Mesodermal cell (in vitro differentiated cells): ENCODE measurements around the gene FAM151A. TPM values are rescaled to one million over a fixed set of nuclear protein-coding genes. Genes with fewer than 3 reads are reported as not detected.

Experiments
- H3K27ac ChIP-seq: 2 replicates; pipeline ENCODE4 v1.7.0; 2013; ENCODE audit warnings: mild to moderate bottlenecking, low read depth, low read length, moderate library complexity; ENCODE audit not compliant: severe bottlenecking
- H3K36me3 ChIP-seq: 2 replicates; pipeline ENCODE4 v1.7.1; 2013; ENCODE audit warnings: mild to moderate bottlenecking, low read length, moderate library complexity; ENCODE audit not compliant: control insufficient read depth, insufficient read depth
- H3K4me1 ChIP-seq: one replicate; pipeline ENCODE4 v1.7.1; 2013; ENCODE audit warnings: mild to moderate bottlenecking, low read length; ENCODE audit not compliant: insufficient read depth, control insufficient read depth, poor library complexity, severe bottlenecking
- H3K4me3 ChIP-seq: 2 replicates; pipeline ENCODE4 v1.7.0; 2013; ENCODE audit warnings: low read length, control low read depth, mild to moderate bottlenecking; ENCODE audit not compliant: insufficient read depth, poor library complexity, severe bottlenecking; ENCODE audit errors: extremely low read depth
- H3K9me3 ChIP-seq: 2 replicates; pipeline ENCODE4 v1.7.1; 2013; ENCODE audit warnings: mild to moderate bottlenecking, low read length, moderate library complexity; ENCODE audit not compliant: control insufficient read depth
- WGBS, 2 experiments: methylation state at CpG; one replicate each; pipeline ENCODE4 v1.1.5; 2013; ENCODE audit warnings: missing lambda C conversion rate in 2 of 2; ENCODE audit not compliant: insufficient coverage in 2 of 2; 5-methylcytosine and 5-hydroxymethylcytosine counted together
- polyA plus RNA-seq, 2 experiments: library from polyadenylated mRNA; stranded (reverse); fragments of 50-300 nt; gene quantifications; one replicate each; pipeline ENCODE4 v1.2.3, GENCODE V29; 2013

FAM151A gene
- polyA plus RNA-seq (2013, experiment 1 of 2), result not detected
- not detected for polyA plus RNA-seq (2013, experiment 2 of 2)

DNA sequence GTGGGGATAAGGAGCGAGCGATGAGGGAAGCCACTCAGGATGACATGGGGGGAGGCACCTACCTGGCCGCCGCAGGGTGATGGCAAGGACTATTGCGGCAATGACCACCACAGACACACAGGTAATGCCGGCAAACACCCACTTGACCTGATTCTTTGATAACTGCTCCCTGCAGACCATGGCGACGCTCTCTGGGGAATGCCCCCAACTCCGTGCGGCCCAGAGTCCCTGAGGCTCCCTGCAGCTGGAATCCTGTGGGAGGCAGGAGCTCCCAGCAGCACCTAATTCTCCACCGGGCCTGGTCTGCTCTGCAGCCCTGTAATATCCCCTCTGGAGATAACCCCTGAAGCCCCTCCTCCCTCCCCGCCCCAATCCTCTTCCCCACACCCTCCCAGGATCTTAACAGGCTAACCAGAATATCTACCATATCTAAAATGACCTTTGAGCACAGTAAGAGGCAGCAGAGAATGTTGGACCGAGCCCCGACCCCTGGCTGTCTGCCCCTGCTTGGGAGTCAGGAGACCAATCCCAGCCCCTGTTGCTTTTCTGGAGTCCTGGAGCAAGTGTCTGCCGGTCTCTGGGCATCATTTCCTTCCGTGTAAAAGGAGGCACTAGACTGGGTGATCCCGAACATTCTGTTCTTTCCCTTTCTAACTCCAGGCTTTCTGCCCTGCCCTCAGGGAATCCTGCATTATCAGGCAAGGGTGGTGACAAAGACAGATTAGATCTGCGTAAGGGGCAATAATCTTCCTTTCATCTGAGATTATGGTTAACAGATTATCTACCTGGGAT lies at the start of gene FAM151A:
FAM151A (minus strand) TSS at position 310 of the 792 bp plus-strand sequence; CDS start at position 180, 130 bp downstream.
- no peaks in the 10 kb centered on the region for H3K9me3 ChIP-seq
- no peak within 1 kb of the TSS for H3K27ac ChIP-seq
- H3K36me3 ChIP-seq, result no peaks in the 10 kb centered on the region
- H3K4me3 ChIP-seq, result no peak within 1 kb of the TSS
- 85 to 94% methylated on average over 10 to 15 of the region's 18 CpGs for WGBS, 2 experiments
- no peaks in the 10 kb centered on the region for H3K4me1 ChIP-seq

DNA sequence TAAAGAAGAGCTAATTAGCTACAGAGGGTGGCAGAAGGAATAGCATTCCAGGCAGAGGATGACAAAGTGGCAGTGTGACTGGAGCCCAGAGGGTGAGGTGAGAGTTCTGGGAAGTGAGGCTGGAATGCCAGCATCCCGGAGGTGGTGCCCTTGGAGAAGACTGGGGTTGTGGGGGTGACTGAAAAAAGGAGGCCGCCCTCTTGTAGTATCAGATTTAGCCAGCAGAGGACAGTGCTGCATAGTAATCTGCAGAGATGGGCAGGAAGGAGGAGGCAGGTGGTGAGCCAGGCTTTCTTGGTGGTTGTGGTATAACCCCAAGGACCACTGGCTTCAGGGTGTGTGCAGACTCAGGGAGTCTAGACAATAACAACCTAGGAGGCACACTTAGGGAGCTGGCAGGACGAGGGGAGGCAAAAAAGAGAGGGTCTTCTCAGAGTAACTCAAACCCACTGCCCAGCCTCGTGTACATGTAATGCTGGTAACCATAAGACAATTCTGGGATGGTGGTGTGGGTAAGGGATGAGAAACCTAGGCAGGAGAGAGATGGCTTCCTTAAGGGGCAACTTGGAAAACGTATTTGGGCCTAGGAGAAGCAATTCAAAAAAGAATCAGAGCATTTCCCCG lies 48.8 kb upstream of the FAM151A start:
- WGBS, 2 experiments, result 26 to 44% methylated on average over 4 to 6 of the region's 6 CpGs
- Histone ChIP-seq H3K36me3 (no peaks in the 10 kb centered on the region), H3K9me3 (no peaks in the 10 kb centered on the region), H3K4me1 (no peaks in the 10 kb centered on the region), H3K27ac (no peak overlapping the region), H3K4me3 (no peak overlapping the region)

GRCh38 chr1:54668567-54668966 lies 45.2 kb upstream of the FAM151A start:
- Histone ChIP-seq H3K4me1 (no peaks in the 10 kb centered on the region), H3K4me3 (no peak overlapping the region), H3K36me3 (no peaks in the 10 kb centered on the region), H3K27ac (no peak overlapping the region), H3K9me3 (no peaks in the 10 kb centered on the region)
- WGBS, 2 experiments, result 100% methylated on average over 1 to 2 of the region's 2 CpGs

DNA sequence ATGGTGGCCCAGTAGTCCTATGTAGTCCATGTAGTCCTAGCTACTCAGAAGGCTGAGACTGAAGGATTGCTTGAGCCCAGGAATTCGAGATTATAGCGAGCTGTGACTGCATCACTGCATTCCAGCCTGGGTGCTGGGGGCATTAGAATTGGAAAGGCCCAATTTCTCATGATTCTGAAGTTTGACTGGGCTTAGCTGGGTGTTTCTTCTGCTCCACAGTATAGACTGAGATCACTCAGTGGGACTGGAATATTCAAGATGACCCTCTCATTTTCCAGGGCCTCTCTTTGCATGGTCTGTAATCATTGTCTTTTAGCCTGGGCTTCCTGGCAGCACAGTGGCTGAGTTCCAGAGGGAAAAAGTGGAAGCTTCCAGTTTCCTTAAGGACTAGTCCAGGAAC lies 44.5 kb upstream of the FAM151A start:
- Histone ChIP-seq H3K4me1 (no peaks in the 10 kb centered on the region), H3K36me3 (no peaks in the 10 kb centered on the region), H3K4me3 (no peak overlapping the region), H3K9me3 (no peaks in the 10 kb centered on the region), H3K27ac (no peak overlapping the region)
- 60 to 85% methylated on average over 1 to 2 of the region's 2 CpGs for WGBS, 2 experiments

- H3K27ac ChIP-seq, result no peak overlapping the region
- H3K36me3 ChIP-seq, result no peaks in the 10 kb centered on the region
- no peak overlapping the region for H3K4me3 ChIP-seq
- H3K4me1 ChIP-seq, result no peaks in the 10 kb centered on the region
- no peaks in the 10 kb centered on the region for H3K9me3 ChIP-seq
- 80 to 90% methylated on average over 3 to 5 of the region's 6 CpGs for WGBS, 2 experiments
Measured at GRCh38 chr1:54666333-54666732, 43.0 kb upstream of the FAM151A start.

DNA sequence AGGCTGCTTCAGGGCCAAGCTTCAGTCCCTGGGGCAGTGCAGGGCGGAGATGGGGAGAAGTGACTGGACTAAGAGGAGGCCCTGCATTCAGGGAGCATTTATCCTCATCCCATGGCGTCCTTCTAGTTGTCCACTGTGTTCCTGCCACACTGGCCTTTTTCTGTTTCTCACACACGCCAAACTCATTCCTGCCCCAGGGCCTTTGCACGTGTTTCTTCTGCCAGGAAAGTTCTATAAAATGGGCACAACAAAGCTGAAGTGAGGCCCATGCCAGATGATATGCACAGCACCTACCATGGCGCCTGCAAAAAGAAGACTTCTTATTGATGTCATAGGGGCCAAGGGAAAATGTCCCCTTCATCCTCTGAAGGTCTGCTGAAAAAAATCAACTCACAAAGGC lies 42.5 kb upstream of the FAM151A start:
- no peaks in the 10 kb centered on the region for H3K36me3 ChIP-seq
- H3K27ac ChIP-seq, result no peak overlapping the region
- no peak overlapping the region for H3K4me3 ChIP-seq
- 98% methylated on average over 4 to 5 of the region's 5 CpGs for WGBS, 2 experiments
- H3K4me1 ChIP-seq, result no peaks in the 10 kb centered on the region
- H3K9me3 ChIP-seq, result no peaks in the 10 kb centered on the region

DNA sequence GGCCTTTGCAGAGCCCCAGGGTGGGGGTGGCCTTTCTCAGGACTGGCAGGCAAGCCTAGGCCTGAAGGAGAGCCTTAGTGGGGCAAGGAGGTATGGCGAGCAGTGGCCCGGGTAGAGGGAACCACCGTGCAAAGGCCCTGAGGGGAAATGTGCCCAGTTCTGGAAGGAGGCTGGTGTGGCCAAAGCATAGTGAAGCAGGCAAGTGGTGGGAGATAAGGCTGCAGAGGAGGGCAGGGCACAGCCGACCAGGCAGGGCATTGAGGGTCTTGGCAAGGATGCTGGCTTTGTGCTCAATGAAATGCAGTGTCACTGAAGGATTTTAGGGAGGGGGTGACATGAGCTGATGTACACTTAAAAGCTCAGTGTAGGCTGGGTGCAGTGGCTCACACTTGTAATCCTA lies 41.0 kb upstream of the FAM151A start:
- H3K9me3 ChIP-seq, result no peaks in the 10 kb centered on the region
- no peak overlapping the region for H3K27ac ChIP-seq
- H3K36me3 ChIP-seq, result no peaks in the 10 kb centered on the region
- 91 to 96% methylated on average over 3 to 4 of the region's 4 CpGs for WGBS, 2 experiments
- no peaks in the 10 kb centered on the region for H3K4me1 ChIP-seq
- no peak overlapping the region for H3K4me3 ChIP-seq

DNA sequence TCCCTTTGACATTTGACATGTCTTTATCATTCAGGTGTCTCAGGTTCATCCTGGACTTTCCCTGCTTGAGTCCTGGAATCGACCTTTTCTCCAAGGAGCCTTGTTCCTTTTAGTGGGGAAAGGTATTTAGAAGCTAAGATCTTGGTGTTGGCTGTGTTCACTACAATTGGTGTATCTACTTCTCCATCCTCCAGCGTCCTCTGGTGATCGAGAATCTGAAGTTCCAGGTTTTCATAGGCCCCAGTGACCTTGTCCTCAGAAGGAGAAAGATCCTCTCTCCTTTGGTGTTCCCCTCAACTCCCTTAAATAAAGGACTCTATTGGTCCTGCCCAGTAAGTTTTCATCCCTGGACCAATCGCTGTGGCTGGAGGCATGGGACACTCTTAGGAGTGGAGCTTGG lies 40.4 kb upstream of the FAM151A start:
- WGBS, 2 experiments, result 62 to 93% methylated on average over 2 of the region's 4 CpGs
- Histone ChIP-seq H3K27ac (no peak overlapping the region), H3K4me3 (no peak overlapping the region)

GRCh38 chr1:54658164-54658913 lies 35.0 kb upstream of the FAM151A start:
- H3K9me3 ChIP-seq, result peaks cover 10% of the 10 kb centered on the region
- 100% methylated on average over 1 of the region's 2 CpGs for WGBS, 2 experiments
- peaks cover 5% of the 10 kb centered on the region for H3K4me1 ChIP-seq
- H3K27ac ChIP-seq, result no peak overlapping the region
- H3K36me3 ChIP-seq, result no peaks in the 10 kb centered on the region
- no peak overlapping the region for H3K4me3 ChIP-seq

More for the DNA sequence above, 40.4 kb upstream of the FAM151A start:
- Histone ChIP-seq H3K9me3 (peaks cover 2% of the 10 kb centered on the region), H3K36me3 (no peaks in the 10 kb centered on the region), H3K4me1 (no peaks in the 10 kb centered on the region)

DNA sequence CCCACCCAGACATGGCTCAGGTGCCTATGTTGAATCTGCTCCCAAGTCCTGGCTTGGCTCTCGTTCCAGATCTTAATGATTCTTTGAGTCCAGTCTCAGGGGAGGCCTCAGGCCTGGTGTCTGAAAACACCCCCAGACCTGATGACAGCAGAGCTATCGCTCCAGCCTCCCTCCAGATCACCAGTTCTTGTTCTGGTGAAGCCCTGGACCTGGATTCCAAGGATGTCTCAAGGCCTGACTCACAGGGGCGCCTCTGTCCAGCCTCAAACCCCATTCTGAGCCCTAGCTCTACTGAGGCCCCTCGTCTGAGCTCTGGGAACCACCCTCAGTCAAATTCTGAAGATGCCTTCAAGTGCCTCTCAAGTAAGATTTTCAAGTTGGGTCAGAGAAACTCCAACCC lies 29.7 kb upstream of the FAM151A start:
- Histone ChIP-seq H3K27ac (peak overlapping the region; percentile 10), H3K4me1 (peaks cover 11% of the 10 kb centered on the region), H3K36me3 (no peaks in the 10 kb centered on the region), H3K4me3 (no peak overlapping the region), H3K9me3 (peaks cover 2% of the 10 kb centered on the region)
- WGBS, 2 experiments, result 72 to 82% methylated on average over 4 of the region's 4 CpGs
